ENCODE results near the gene G3BP1. TPM values are rescaled to one million over a fixed set of nuclear protein-coding genes. Genes with fewer than 3 reads are reported as not detected.

Gene G3BP1
- polyA plus RNA-seq, 1 donor from 2014 or later = 65.5 TPM

GRCh38 chr5:151815051-151815450, 43.3 kb downstream of the G3BP1 start:
- H3K4me3 ChIP-seq (ENCODE audit: low read length) = no peak overlapping the region
- H4K20me1 ChIP-seq (ENCODE audit: insufficient read depth) = no peaks in the 10 kb centered on the region
- no peak overlapping the region for H2AFZ ChIP-seq (ENCODE audit: low read depth, low read length)
- H3K9ac ChIP-seq (ENCODE audit: low read length) = no peak overlapping the region
- H3K79me2 ChIP-seq (replicated peaks; ENCODE audit: insufficient read depth, low read length) = no peaks in the 10 kb centered on the region
- no peaks in the 10 kb centered on the region for H3F3A ChIP-seq (ENCODE audit: insufficient read depth, low read length, poor library complexity, severe bottlenecking)
- H3K4me2 ChIP-seq (ENCODE audit: low read length) = no peak overlapping the region
- peaks cover 4% of the 10 kb centered on the region for H3K36me3 ChIP-seq (ENCODE audit: insufficient read depth, low read length)
- TF ChIP-seq RAD21 (conservative IDR thresholded peaks at IDR 0.05) (no peak), POLR2AphosphoS5 (IDR thresholded peaks at IDR 0.05) (no peak), REST (IDR thresholded peaks at IDR 0.05; ENCODE audit: borderline replicate concordance) (no peak), MXI1 (conservative IDR thresholded peaks at IDR 0.05; ENCODE audit: poor library complexity, severe bottlenecking) (no peak), EP300 (conservative IDR thresholded peaks at IDR 0.05; ENCODE audit: poor library complexity, severe bottlenecking) (no peak), EZH2 (IDR thresholded peaks at IDR 0.05; ENCODE audit: borderline replicate concordance, insufficient read depth, low read length, poor library complexity, severe bottlenecking) (no peak), SMC3 (conservative IDR thresholded peaks at IDR 0.05; ENCODE audit: poor library complexity) (no peak), TAF1 (IDR thresholded peaks at IDR 0.05; ENCODE audit: low read depth) (no peak)
- TF ChIP-seq, protein P1, sequence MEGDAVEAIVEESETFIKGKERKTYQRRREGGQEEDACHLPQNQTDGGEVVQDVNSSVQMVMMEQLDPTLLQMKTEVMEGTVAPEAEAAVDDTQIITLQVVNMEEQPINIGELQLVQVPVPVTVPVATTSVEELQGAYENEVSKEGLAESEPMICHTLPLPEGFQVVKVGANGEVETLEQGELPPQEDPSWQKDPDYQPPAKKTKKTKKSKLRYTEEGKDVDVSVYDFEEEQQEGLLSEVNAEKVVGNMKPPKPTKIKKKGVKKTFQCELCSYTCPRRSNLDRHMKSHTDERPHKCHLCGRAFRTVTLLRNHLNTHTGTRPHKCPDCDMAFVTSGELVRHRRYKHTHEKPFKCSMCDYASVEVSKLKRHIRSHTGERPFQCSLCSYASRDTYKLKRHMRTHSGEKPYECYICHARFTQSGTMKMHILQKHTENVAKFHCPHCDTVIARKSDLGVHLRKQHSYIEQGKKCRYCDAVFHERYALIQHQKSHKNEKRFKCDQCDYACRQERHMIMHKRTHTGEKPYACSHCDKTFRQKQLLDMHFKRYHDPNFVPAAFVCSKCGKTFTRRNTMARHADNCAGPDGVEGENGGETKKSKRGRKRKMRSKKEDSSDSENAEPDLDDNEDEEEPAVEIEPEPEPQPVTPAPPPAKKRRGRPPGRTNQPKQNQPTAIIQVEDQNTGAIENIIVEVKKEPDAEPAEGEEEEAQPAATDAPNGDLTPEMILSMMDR (IDR thresholded peaks at IDR 0.05; ENCODE audit: poor library complexity, severe bottlenecking) = no peak
- no peak overlapping the region for H3K27ac ChIP-seq (ENCODE audit: low read length)
- no peaks in the 10 kb centered on the region for H3K9me3 ChIP-seq (ENCODE audit: low read length)
- H3K27me3 ChIP-seq (ENCODE audit: insufficient read depth, low read depth, low read length) = no peaks in the 10 kb centered on the region
- no peaks in the 10 kb centered on the region for H3K9me2 ChIP-seq (ENCODE audit: insufficient read depth, low read length)

GRCh38 chr5:151819830-151820229, 48.1 kb downstream of the G3BP1 start:
- no peaks in the 10 kb centered on the region for H3K79me2 ChIP-seq (replicated peaks; ENCODE audit: insufficient read depth, low read length)
- no peaks in the 10 kb centered on the region for H4K20me1 ChIP-seq (ENCODE audit: insufficient read depth)
- no peak overlapping the region for H3K9ac ChIP-seq (ENCODE audit: low read length)
- no peak overlapping the region for H3K4me3 ChIP-seq (ENCODE audit: low read length)
- H3K9me3 ChIP-seq (ENCODE audit: low read length) = no peaks in the 10 kb centered on the region
- H3K9me2 ChIP-seq (ENCODE audit: insufficient read depth, low read length) = no peaks in the 10 kb centered on the region
- H3K27me3 ChIP-seq (ENCODE audit: insufficient read depth, low read depth, low read length) = no peaks in the 10 kb centered on the region
- TF ChIP-seq SMC3 (conservative IDR thresholded peaks at IDR 0.05; ENCODE audit: poor library complexity) (no peak), POLR2AphosphoS5 (IDR thresholded peaks at IDR 0.05) (no peak), TAF1 (IDR thresholded peaks at IDR 0.05; ENCODE audit: low read depth) (no peak), MXI1 (conservative IDR thresholded peaks at IDR 0.05; ENCODE audit: poor library complexity, severe bottlenecking) (no peak), EZH2 (IDR thresholded peaks at IDR 0.05; ENCODE audit: borderline replicate concordance, insufficient read depth, low read length, poor library complexity, severe bottlenecking) (no peak), EP300 (conservative IDR thresholded peaks at IDR 0.05; ENCODE audit: poor library complexity, severe bottlenecking) (no peak), REST (IDR thresholded peaks at IDR 0.05; ENCODE audit: borderline replicate concordance) (no peak)
- TF ChIP-seq, protein P1 (IDR thresholded peaks at IDR 0.05; ENCODE audit: poor library complexity, severe bottlenecking) = no peak
- no peak overlapping the region for H2AFZ ChIP-seq (ENCODE audit: low read depth, low read length)
- no peak overlapping the region for H3K27ac ChIP-seq (ENCODE audit: low read length)
- no peak overlapping the region for H3K4me2 ChIP-seq (ENCODE audit: low read length)
- H3F3A ChIP-seq (ENCODE audit: insufficient read depth, low read length, poor library complexity, severe bottlenecking) = no peaks in the 10 kb centered on the region
- no peaks in the 10 kb centered on the region for H3K36me3 ChIP-seq (ENCODE audit: insufficient read depth, low read length)

All from neural cell (in vitro differentiated cells).